Activated T-helper 17 cell treated with anti-CD3 and anti-CD28 coated beads, Interleukin-2, amount 50 U/mL, for 72 hours (primary cell): ENCODE data around the gene ELOF1. TPM values are rescaled to one million over a fixed set of nuclear protein-coding genes. Genes with fewer than 3 reads are reported as not detected.

Experiments used
- total RNA-seq, 2 donors: library from RNA; stranded (reverse); gene quantifications; one replicate each; pipeline ENCODE4 v1.2.3, GENCODE V29; 2022

Gene ELOF1
- total RNA-seq, 2 donors from 2014 or later: 48.0 to 66.5 TPM

Other genes starting within 250 kb of the ELOF1 start
- gene RAB3D, start 219.6 kb downstream of the ELOF1 start, total RNA-seq: 10 to 100 TPM in 1 of 2 donors, 1 to 10 TPM in 1; 9.7 to 13.4 TPM
- gene TMEM205, start 213.0 kb downstream of the ELOF1 start, total RNA-seq: 10 to 100 TPM; 30.9 to 31.0 TPM
- gene CCDC159, start 212.7 kb downstream of the ELOF1 start, total RNA-seq: 10 to 100 TPM; 17.4 to 45.4 TPM
- gene PLPPR2, start 203.8 kb downstream of the ELOF1 start, total RNA-seq: 1 to 10 TPM; 2.9 to 9.7 TPM
- 1 to 10 TPM; 1.5 to 2.4 TPM for gene SWSAP1, start 184.6 kb downstream of the ELOF1 start, total RNA-seq
- 10 to 100 TPM in 1 of 2 donors, 1 to 10 TPM in 1; 6.7 to 22.6 TPM for gene EPOR, start 174.9 kb downstream of the ELOF1 start, total RNA-seq
- gene RGL3, start 139.9 kb downstream of the ELOF1 start, total RNA-seq: under 1 TPM in 1 of 2 donors, not detected in 1; 0.50 TPM
- gene ODAD3, start 124.1 kb downstream of the ELOF1 start, total RNA-seq: under 1 TPM; 0.15 to 0.42 TPM
- 100 to 1,000 TPM; 281 to 300 TPM for gene PRKCSH, start 123.6 kb downstream of the ELOF1 start, total RNA-seq
- gene ELAVL3, start 78.2 kb downstream of the ELOF1 start, total RNA-seq: under 1 TPM in 1 of 2 donors, not detected in 1; 0.45 TPM
- gene ZNF653, start 53.4 kb downstream of the ELOF1 start, total RNA-seq: 10 to 100 TPM; 18.8 to 26.3 TPM
- gene ECSIT, start 30.1 kb downstream of the ELOF1 start, total RNA-seq: 10 to 100 TPM; 44.2 to 53.3 TPM
- gene CNN1, start 20.4 kb downstream of the ELOF1 start, total RNA-seq: not detected
- 10 to 100 TPM; 19.9 to 26.3 TPM for gene ACP5, start 18.4 kb upstream of the ELOF1 start, total RNA-seq
- 1 to 10 TPM; 4.6 to 5.9 TPM for gene ZNF627, start 38.3 kb upstream of the ELOF1 start, total RNA-seq
- gene ZNF823, start 179.7 kb upstream of the ELOF1 start, total RNA-seq: 1 to 10 TPM; 1.9 to 2.8 TPM
- 1 to 10 TPM; 4.5 to 5.1 TPM for gene ZNF441, start 207.8 kb upstream of the ELOF1 start, total RNA-seq
- gene ZNF491, start 239.3 kb upstream of the ELOF1 start, total RNA-seq: under 1 TPM; 0.50 to 0.52 TPM